B cell (primary cell): ENCODE results near the gene HOXD8. TPM values are rescaled to one million over a fixed set of nuclear protein-coding genes. Genes with fewer than 3 reads are reported as not detected.

Source experiments
- ATAC-seq: fragments of 200-7000 bp; cut with Tn5 transposase; one replicate; pipeline ENCODE4 v1.10.0; 2021; ENCODE audit warnings: low read depth, mild to moderate bottlenecking, moderate number of reproducible peaks, moderate library complexity
- CTCF ChIA-PET: fragments of 350-600 bp; sonication (Branson Sonifier 250); formaldehyde crosslinking; loops from one replicate; lab custom pipeline; 2021; ENCODE audit warnings: antibody characterized with exemption, inconsistent platforms; lab: Charles Lee
- POLR2A ChIA-PET: fragments of 350-600 bp; sonication (Branson Sonifier 250); formaldehyde crosslinking; loops from one replicate; lab custom pipeline; 2021; ENCODE audit warnings: antibody characterized with exemption; lab: Charles Lee
- DNase-seq: peaks from one replicate; pipeline ENCODE4 v3.0.0; 2013
- H2AFZ ChIP-seq: 2 replicates; pipeline ENCODE4 v1.6.1; 2012; ENCODE audit warnings: mild to moderate bottlenecking, low read depth, low read length; ENCODE audit not compliant: insufficient read depth, poor library complexity, severe bottlenecking
- H3K27ac ChIP-seq, 2 donors: 1 replicate in 1 of 2; 2 replicates in 1 of 2; pipeline ENCODE4 v1.5.1; 2012 to 2013; ENCODE audit warnings: low read length in 2 of 2, mild to moderate bottlenecking in 2 of 2, moderate library complexity in 1 of 2
- H3K27me3 ChIP-seq, 4 experiments: fragments of 200-600 bp in 1 of 4; sonication (generic) in 1 of 4; replicated peaks in 1 of 4; 1 replicate in 2 of 4; 2 replicates in 2 of 4; pipeline versions ENCODE4 v1.6.1 to v1.7.0; 2013 to 2016; ENCODE audit warnings: low read length in 3 of 4, mild to moderate bottlenecking in 2 of 4, mixed read lengths in 1 of 4, moderate library complexity in 1 of 4; ENCODE audit not compliant: insufficient read depth in 4 of 4, control insufficient read depth in 3 of 4; ENCODE audit errors: control extremely low read depth in 1 of 4
- H3K36me3 ChIP-seq, 2 experiments: replicated peaks in 1 of 2; 1 replicate in 1 of 2; 2 replicates in 1 of 2; pipeline versions ENCODE4 v1.6.1 to v1.7.1; 2013; ENCODE audit warnings: low read length in 1 of 2; ENCODE audit not compliant: insufficient read depth in 2 of 2, control insufficient read depth in 1 of 2; ENCODE audit errors: control extremely low read depth in 1 of 2, extremely low read depth in 1 of 2
- H3K4me1 ChIP-seq, 2 donors: fragments of 200-600 bp in 1 of 2; sonication (generic) in 1 of 2; 1 replicate in 1 of 2; 2 replicates in 1 of 2; pipeline versions ENCODE4 v1.5.1 to v1.6.1; 2013 to 2017; ENCODE audit warnings: low read length in 2 of 2; ENCODE audit not compliant: control insufficient read depth in 2 of 2, insufficient read depth in 2 of 2
- H3K4me2 ChIP-seq: replicated peaks from 2 replicates; pipeline ENCODE3; 2012; ENCODE audit warnings: mild to moderate bottlenecking, low read depth, low read length; ENCODE audit not compliant: poor library complexity, severe bottlenecking
- H3K4me3 ChIP-seq, 5 experiments: fragments of 200-600 bp in 1 of 5; sonication (generic) in 1 of 5; 1 replicate in 3 of 5; 2 replicates in 2 of 5; pipeline versions ENCODE4 v1.5.1 to v1.7.0; 2011 to 2016; ENCODE audit warnings: low read length in 4 of 5, mild to moderate bottlenecking in 4 of 5, low read depth in 2 of 5, control low read depth in 1 of 5, moderate library complexity in 1 of 5; ENCODE audit not compliant: insufficient read depth in 1 of 5; ENCODE audit errors: control extremely low read depth in 1 of 5, extremely low read depth in 1 of 5
- H3K79me2 ChIP-seq: fragments of 200-600 bp; sonication (generic); one replicate; pipeline ENCODE4 v1.6.0; 2016; ENCODE audit warnings: low read length; ENCODE audit not compliant: control insufficient read depth, insufficient read depth
- H3K9ac ChIP-seq: fragments of 200-600 bp; sonication (generic); 2 replicates; pipeline ENCODE4 v1.6.1; 2017; ENCODE audit warnings: mild to moderate bottlenecking, low read length, moderate library complexity
- H3K9me3 ChIP-seq, 3 donors: one replicate each; pipeline versions ENCODE4 v1.6.1 to v1.7.1; 2013; ENCODE audit warnings: low read length in 2 of 3; ENCODE audit not compliant: control insufficient read depth in 2 of 3, insufficient read depth in 1 of 3; ENCODE audit errors: control extremely low read depth in 1 of 3
- H4K20me1 ChIP-seq: 2 replicates; pipeline ENCODE4 v1.6.0; 2012; ENCODE audit warnings: mild to moderate bottlenecking, low read length; ENCODE audit not compliant: insufficient read depth, control insufficient read depth, poor library complexity, severe bottlenecking
- H3K27ac Mint-ChIP-seq: one replicate; pipeline ENCODE4 v1.8.0; 2021; ENCODE audit warnings: mixed read lengths
- H3K27me3 Mint-ChIP-seq: one replicate; pipeline ENCODE4 v1.8.0; 2021; ENCODE audit warnings: mixed read lengths
- H3K4me1 Mint-ChIP-seq: one replicate; pipeline ENCODE4 v1.8.0; 2021; ENCODE audit warnings: mixed read lengths
- H3K4me3 Mint-ChIP-seq: one replicate; pipeline ENCODE4 v1.8.0; 2021; ENCODE audit warnings: mixed read lengths
- H3K9me3 Mint-ChIP-seq: one replicate; pipeline ENCODE4 v1.8.0; 2022; ENCODE audit warnings: mixed read lengths; ENCODE audit not compliant: insufficient read depth
- EZH2 ChIP-seq: IDR thresholded peaks from 2 replicates; pipeline ENCODE4 v1.6.1; 2012; ENCODE audit warnings: borderline replicate concordance, low read depth, mild to moderate bottlenecking, moderate library complexity, low read length; ENCODE audit not compliant: insufficient read depth, poor library complexity, severe bottlenecking
- WGBS: methylation state at CpG from one replicate; pipeline ENCODE4 v1.1.5; 2013; ENCODE audit warnings: missing lambda C conversion rate; ENCODE audit not compliant: insufficient coverage; 5-methylcytosine and 5-hydroxymethylcytosine counted together
- intact Hi-C: fragments of 100-400 bp; cut with micrococcal nuclease; formaldehyde crosslinking; loops from one replicate; pipeline ENCODE4 v1.10.0; 2022
- polyA plus RNA-seq: library from polyadenylated mRNA; depleted of rRNA; stranded (reverse); fragments of >200 nt; gene quantifications from 2 replicates; pipeline ENCODE4 v1.2.3, GENCODE V29; 2012
- total RNA-seq, 2 donors: library from RNA; stranded (reverse); fragments of 120-200 nt in 1 of 2; gene quantifications; 1 replicate in 1 of 2; 2 replicates in 1 of 2; pipeline versions ENCODE4 v1.2.3 to v1.2.4, GENCODE V29; 2013 to 2022
- TF ChIP-seq, protein P1 (sequence below): fragments of 200-600 bp; IDR thresholded peaks from one replicate; pipeline ENCODE4 v1.8.0; 2022; ENCODE audit warnings: antibody characterized with exemption, mild to moderate bottlenecking

Gene HOXD8
- total and polyA plus RNA-seq, 2 donors (not counting 1 experiment from before 2014, with no cell fraction given): not detected

GRCh38 chr2:176084611-176085119, 44.8 kb upstream of the HOXD8 start:
- no peak overlapping the region for H3K9ac ChIP-seq
- 6% methylated on average over 23 of the region's 26 CpGs for WGBS
- no peak for ATAC-seq
- intact Hi-C loops: no loop called here
- no peaks in the 10 kb centered on the region for H3K9me3 Mint-ChIP-seq
- no peaks in the 10 kb centered on the region for H3K79me2 ChIP-seq
- no peak overlapping the region for H3K4me3 ChIP-seq
- no peaks in the 10 kb centered on the region for H4K20me1 ChIP-seq
- ChIA-PET CTCF (no interaction called here), POLR2A (interaction anchor here (0.5 kb wide), 1 partner anchor 1771 kb away, joined by 3 read pairs; no protein-coding TSS in a partner anchor)
- peaks cover 5% of the 10 kb centered on the region for H3K4me1 Mint-ChIP-seq
- peak; percentile 32 for DNase-seq
- peaks cover 10 to 22% of the 10 kb centered on the region in 2 donors for H3K4me1 ChIP-seq
- H3K27ac ChIP-seq: no peak overlapping the region
- H3K27ac Mint-ChIP-seq: peak overlapping the region; percentile 6
- peaks cover 0 to 96% (median 80%) of the 10 kb centered on the region in 4 experiments for H3K27me3 ChIP-seq
- H2AFZ ChIP-seq: no peak overlapping the region
- peaks cover 1 to 84% (median 38%) of the 10 kb centered on the region in 3 donors for H3K9me3 ChIP-seq
- no peak overlapping the region for H3K4me3 Mint-ChIP-seq
- H3K27me3 Mint-ChIP-seq: peaks cover 73% of the 10 kb centered on the region
- no peak overlapping the region for H3K4me2 ChIP-seq
- no peaks in the 10 kb centered on the region for H3K36me3 ChIP-seq
- TF ChIP-seq EZH2: no peak
- TF ChIP-seq, protein P1, sequence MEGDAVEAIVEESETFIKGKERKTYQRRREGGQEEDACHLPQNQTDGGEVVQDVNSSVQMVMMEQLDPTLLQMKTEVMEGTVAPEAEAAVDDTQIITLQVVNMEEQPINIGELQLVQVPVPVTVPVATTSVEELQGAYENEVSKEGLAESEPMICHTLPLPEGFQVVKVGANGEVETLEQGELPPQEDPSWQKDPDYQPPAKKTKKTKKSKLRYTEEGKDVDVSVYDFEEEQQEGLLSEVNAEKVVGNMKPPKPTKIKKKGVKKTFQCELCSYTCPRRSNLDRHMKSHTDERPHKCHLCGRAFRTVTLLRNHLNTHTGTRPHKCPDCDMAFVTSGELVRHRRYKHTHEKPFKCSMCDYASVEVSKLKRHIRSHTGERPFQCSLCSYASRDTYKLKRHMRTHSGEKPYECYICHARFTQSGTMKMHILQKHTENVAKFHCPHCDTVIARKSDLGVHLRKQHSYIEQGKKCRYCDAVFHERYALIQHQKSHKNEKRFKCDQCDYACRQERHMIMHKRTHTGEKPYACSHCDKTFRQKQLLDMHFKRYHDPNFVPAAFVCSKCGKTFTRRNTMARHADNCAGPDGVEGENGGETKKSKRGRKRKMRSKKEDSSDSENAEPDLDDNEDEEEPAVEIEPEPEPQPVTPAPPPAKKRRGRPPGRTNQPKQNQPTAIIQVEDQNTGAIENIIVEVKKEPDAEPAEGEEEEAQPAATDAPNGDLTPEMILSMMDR: no peak

DNA sequence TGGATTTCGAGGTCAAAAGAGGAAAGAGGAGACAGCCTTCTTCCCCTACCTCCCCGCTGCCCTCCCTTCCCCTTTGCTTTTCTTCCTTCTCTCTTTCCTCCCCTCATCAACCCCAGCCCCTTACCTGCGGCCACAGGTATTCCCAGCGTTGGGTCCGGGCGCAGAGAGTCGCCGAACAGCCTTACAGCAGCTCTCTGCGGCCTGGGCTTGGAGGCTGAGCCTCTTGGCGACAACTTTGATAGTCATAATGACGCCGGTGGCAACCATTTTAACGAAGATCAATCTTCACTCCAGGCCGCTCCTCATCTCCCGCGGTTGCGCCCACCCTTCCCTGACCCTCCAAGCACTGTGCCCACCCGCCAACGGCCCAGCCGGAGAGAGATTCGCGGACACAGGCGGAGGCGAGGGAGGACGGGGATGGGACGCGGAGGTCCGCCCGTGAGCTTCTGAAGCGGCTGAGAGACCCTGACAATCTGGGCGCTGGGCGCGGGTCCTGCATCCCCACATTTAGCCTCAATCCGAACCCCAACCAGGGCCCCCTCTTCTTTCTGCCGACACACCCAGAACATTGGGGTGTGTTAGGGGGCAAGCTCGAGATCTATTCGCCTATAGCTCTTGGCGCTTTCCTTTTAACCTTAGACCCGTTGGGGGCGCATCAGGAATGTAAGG, 44.3 kb upstream of the HOXD8 start:
- WGBS: 19% methylated on average over 22 of the region's 40 CpGs
- no peak for TF ChIP-seq EZH2
- intact Hi-C loops: no loop called here

More for the DNA sequence above, 44.3 kb upstream of the HOXD8 start:
- H3K36me3 ChIP-seq: no peaks in the 10 kb centered on the region
- POLR2A ChIA-PET: no interaction called here
- no peaks in the 10 kb centered on the region for H3K9me3 Mint-ChIP-seq
- H3K4me1 ChIP-seq: peaks cover 10 to 20% of the 10 kb centered on the region in 2 donors
- no peak overlapping the region for H3K4me3 Mint-ChIP-seq
- ATAC-seq (no peak), DNase-seq (peak; percentile 32)
- H3K27ac Mint-ChIP-seq: no peak overlapping the region
- H3K27ac ChIP-seq: no peak overlapping the region
- H3K4me1 Mint-ChIP-seq: peaks cover 4% of the 10 kb centered on the region
- CTCF ChIA-PET: interaction anchor here (1.4 kb wide), 1 partner anchor 12 kb away, joined by 5 read pairs; no protein-coding TSS in a partner anchor
- H4K20me1 ChIP-seq: no peaks in the 10 kb centered on the region
- H3K9ac ChIP-seq: no peak overlapping the region
- H3K4me3 ChIP-seq: no peak overlapping the region
- H3K27me3 Mint-ChIP-seq: peaks cover 78% of the 10 kb centered on the region
- peaks cover 1 to 81% (median 38%) of the 10 kb centered on the region in 3 donors for H3K9me3 ChIP-seq
- H2AFZ ChIP-seq: no peak overlapping the region
- H3K79me2 ChIP-seq: no peaks in the 10 kb centered on the region
- no peak overlapping the region for H3K4me2 ChIP-seq
- H3K27me3 ChIP-seq: peaks cover 0 to 98% (median 85%) of the 10 kb centered on the region in 4 experiments
